ENCODE results near the gene CHRNA7. TPM values are rescaled to one million over a fixed set of nuclear protein-coding genes. Genes with fewer than 3 reads are reported as not detected.

CHRNA7 gene
- polyA plus RNA-seq, 2 of the 4 experiments (the other 2 are of a cell fraction): 1.3 to 1.4 TPM

GRCh38 chr15:32020156-32020555 is 10.2 kb upstream of the CHRNA7 start (continued):
- TF ChIP-seq REST (IDR thresholded peaks at IDR 0.05): no peak
- no peak for TF ChIP-seq ATOH8 (CRISPR knock-in tag; IDR thresholded peaks at IDR 0.05; ENCODE audit: low read depth)
- no peak for TF ChIP-seq KDM5A (IDR thresholded peaks at IDR 0.05)

- peak in 1 of 2 experiments; percentile 11 for DNase-seq (ENCODE audit: low read depth in 1 of 2, low spot score in 1 of 2)
- no peak for TF ChIP-seq CEBPB (IDR thresholded peaks at IDR 0.05)
- TF ChIP-seq MYC (IDR thresholded peaks at IDR 0.05; ENCODE audit: borderline replicate concordance, low read length): no peak
- TF ChIP-seq RFX5 (IDR thresholded peaks at IDR 0.05): no peak
- no peak for TF ChIP-seq TP53 (CRISPR knock-in tag; IDR thresholded peaks at IDR 0.05)
- no peak for TF ChIP-seq KDM5A (IDR thresholded peaks at IDR 0.05)
- TF ChIP-seq MAFK (IDR thresholded peaks at IDR 0.05; ENCODE audit: partially characterized antibody): no peak
- TF ChIP-seq EP300 (IDR thresholded peaks at IDR 0.05): no peak
- 6% methylated on average over 5 of the region's 5 CpGs for WGBS (ENCODE audit: missing lambda C conversion rate)
- Histone ChIP-seq H3K4me1 (peaks cover 9% of the 10 kb centered on the region; the same call in 1 of the 3 replicates), H3K9me3 (no peaks in the 10 kb centered on the region), H3K27ac (no peak overlapping the region), H3K4me3 (peak overlapping the region; percentile 85; the same call in 2 of the 3 replicates), H3K4me2 (peak overlapping the region; percentile 100)
- POLR2A ChIA-PET: no interaction called here
- CTCF ChIA-PET: interaction anchor here (0.8 to 2.7 kb wide), 17 partner anchors 9 to 142 kb away, joined by 3 to 32 read pairs (median 6); no protein-coding TSS in a partner anchor
- peak in 1 of 2 experiments; percentile 9; a peak in 1 of 6 replicates for ATAC-seq
- no peak for FAIRE-seq
These were observed 1.4 kb upstream of the CHRNA7 start for GRCh38 chr15:32028921-32029320.

- Histone ChIP-seq H3K27ac (peak overlapping the region in 1 of 2 experiments; percentile 86; a peak in 2 of 6 replicates), H3K4me1 (peaks cover 9% of the 10 kb centered on the region; the same call in 1 of the 3 replicates), H3K9me3 (no peaks in the 10 kb centered on the region), H3K4me2 (peak overlapping the region; percentile 100), H3K4me3 (peak overlapping the region; percentile 85)
- ChIA-PET CTCF (interaction anchor here (0.6 to 2.7 kb wide), 19 partner anchors 8 to 476 kb away, joined by 3 to 32 read pairs (median 6); no protein-coding TSS in a partner anchor), POLR2A (no interaction called here)
- DNase-seq (ENCODE audit: low read depth in 1 of 2, low spot score in 1 of 2): peak; percentile 31 to 47
- TF ChIP-seq CTCF (IDR thresholded peaks at IDR 0.05) (peak; percentile 69), RAD21 (conservative IDR thresholded peaks at IDR 0.05 in 1 of 2, IDR thresholded peaks at IDR 0.05 in 1 of 2) (peak; percentile 27 to 35; a peak in 1 of 5 replicates), E2F6 (IDR thresholded peaks at IDR 0.05; ENCODE audit: borderline replicate concordance, low read depth) (no peak)
- WGBS (ENCODE audit: missing lambda C conversion rate): 2% methylated on average over 16 of the region's 16 CpGs
- FAIRE-seq: no peak
- peak; percentile 76 to 91 for ATAC-seq
These were observed 880 bp upstream of the CHRNA7 start for GRCh38 chr15:32029409-32029861.
